ENCODE measurements around the gene PPP2R5E. TPM values are rescaled to one million over a fixed set of nuclear protein-coding genes. Genes with fewer than 3 reads are reported as not detected.
"Not testable (repeated sequence)": the region's sequence is repeated elsewhere in the genome, so short reads cannot be mapped to it uniquely, and the experiment has no call there.

The PPP2R5E gene
- total RNA-seq, 1 donor from 2014 or later = 44.0 TPM

- not testable (repeated sequence) for DNase-seq
These were observed 20.7 kb downstream of the PPP2R5E start for GRCh38 chr14:63522511-63522910.

GRCh38 chr14:63517354-63517753, 25.8 kb downstream of the PPP2R5E start:
- DNase-seq = no peak

GRCh38 chr14:63515240-63515639, 27.9 kb downstream of the PPP2R5E start:
- no peak for DNase-seq

GRCh38 chr14:63513756-63514155, 29.4 kb downstream of the PPP2R5E start:
- DNase-seq = no peak

- no peak for DNase-seq
These were observed 30.3 kb downstream of the PPP2R5E start for GRCh38 chr14:63512861-63513260.

GRCh38 chr14:63510538-63510937, 32.6 kb downstream of the PPP2R5E start:
- DNase-seq = no peak

- DNase-seq = no peak
These were observed 35.1 kb downstream of the PPP2R5E start for GRCh38 chr14:63508033-63508432.

- no peak for DNase-seq
These were observed 38.5 kb downstream of the PPP2R5E start for GRCh38 chr14:63504648-63505047.

GRCh38 chr14:63501429-63501828, 41.7 kb downstream of the PPP2R5E start:
- no peak for DNase-seq

- DNase-seq = no peak
These were observed 43.4 kb downstream of the PPP2R5E start for GRCh38 chr14:63499701-63500250.

GRCh38 chr14:63496837-63497400, 46.3 kb downstream of the PPP2R5E start:
- no peak for DNase-seq

- no peak for DNase-seq
These were observed 49.9 kb downstream of the PPP2R5E start for GRCh38 chr14:63493246-63493645.

GRCh38 chr14:63492391-63492790, 50.8 kb downstream of the PPP2R5E start:
- no peak for DNase-seq

GRCh38 chr14:63487724-63488123, 55.5 kb downstream of the PPP2R5E start:
- no peak for DNase-seq

GRCh38 chr14:63486738-63487137, 56.4 kb downstream of the PPP2R5E start:
- no peak for DNase-seq

GRCh38 chr14:63483315-63483714, 59.9 kb downstream of the PPP2R5E start:
- no peak for DNase-seq

GRCh38 chr14:63480599-63480998, 62.6 kb downstream of the PPP2R5E start:
- no peak for DNase-seq

GRCh38 chr14:63478437-63478852, 64.7 kb downstream of the PPP2R5E start:
- no peak for DNase-seq

- no peak for DNase-seq
These were observed 65.2 kb downstream of the PPP2R5E start for GRCh38 chr14:63478010-63478409.

GRCh38 chr14:63477556-63477955, 65.6 kb downstream of the PPP2R5E start:
- DNase-seq = no peak

- no peak for DNase-seq
These were observed 67.4 kb downstream of the PPP2R5E start for GRCh38 chr14:63475761-63476160.

- no peak for DNase-seq
These were observed 68.3 kb downstream of the PPP2R5E start for GRCh38 chr14:63474844-63475243.

- DNase-seq = no peak
These were observed 69.1 kb downstream of the PPP2R5E start for GRCh38 chr14:63474111-63474510.

GRCh38 chr14:63472986-63473788, 70.0 kb downstream of the PPP2R5E start:
- DNase-seq = no peak
